ENCODE results near the gene SLC66A2.

DNA sequence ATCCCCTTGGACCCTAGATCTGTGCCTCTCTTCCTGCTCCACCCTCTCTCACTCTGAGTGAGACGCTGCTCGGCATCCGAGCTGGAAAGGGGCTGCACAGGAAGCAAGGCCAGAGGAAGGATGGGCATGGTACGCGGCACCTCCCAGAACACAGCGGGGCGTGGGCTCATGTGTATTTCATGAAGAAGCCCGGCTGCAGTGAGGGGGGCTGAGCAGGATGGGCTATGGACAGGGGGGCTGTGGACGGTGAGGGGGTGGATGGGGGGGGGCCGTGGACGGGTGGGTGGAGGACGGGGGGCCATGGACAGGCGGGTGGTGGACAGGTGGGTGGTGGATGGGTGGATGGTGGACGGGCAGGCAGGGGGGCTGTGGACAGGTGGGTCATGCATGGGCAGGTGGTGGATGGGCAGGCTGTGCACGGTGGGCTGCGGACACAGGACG is 28.5 kb downstream of the SLC66A2 start:
- TF ChIP-seq POLR2A (IDR thresholded peaks at IDR 0.05): no peak
- TF ChIP-seq, protein P1, sequence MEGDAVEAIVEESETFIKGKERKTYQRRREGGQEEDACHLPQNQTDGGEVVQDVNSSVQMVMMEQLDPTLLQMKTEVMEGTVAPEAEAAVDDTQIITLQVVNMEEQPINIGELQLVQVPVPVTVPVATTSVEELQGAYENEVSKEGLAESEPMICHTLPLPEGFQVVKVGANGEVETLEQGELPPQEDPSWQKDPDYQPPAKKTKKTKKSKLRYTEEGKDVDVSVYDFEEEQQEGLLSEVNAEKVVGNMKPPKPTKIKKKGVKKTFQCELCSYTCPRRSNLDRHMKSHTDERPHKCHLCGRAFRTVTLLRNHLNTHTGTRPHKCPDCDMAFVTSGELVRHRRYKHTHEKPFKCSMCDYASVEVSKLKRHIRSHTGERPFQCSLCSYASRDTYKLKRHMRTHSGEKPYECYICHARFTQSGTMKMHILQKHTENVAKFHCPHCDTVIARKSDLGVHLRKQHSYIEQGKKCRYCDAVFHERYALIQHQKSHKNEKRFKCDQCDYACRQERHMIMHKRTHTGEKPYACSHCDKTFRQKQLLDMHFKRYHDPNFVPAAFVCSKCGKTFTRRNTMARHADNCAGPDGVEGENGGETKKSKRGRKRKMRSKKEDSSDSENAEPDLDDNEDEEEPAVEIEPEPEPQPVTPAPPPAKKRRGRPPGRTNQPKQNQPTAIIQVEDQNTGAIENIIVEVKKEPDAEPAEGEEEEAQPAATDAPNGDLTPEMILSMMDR (IDR thresholded peaks at IDR 0.05): no peak
